Spleen (tissue), 11 donors: ENCODE results near the gene MAPT. TPM values are rescaled to one million over a fixed set of nuclear protein-coding genes. Genes with fewer than 3 reads are reported as not detected.

ENCODE experiments used
- DNase-seq: peaks from one replicate; pipeline ENCODE4 v3.0.0-alpha.2; 2020
- H3K27ac ChIP-seq, 8 donors: fragments of 200-600 bp; sonication (generic) in 7 of 8; 1 replicate in 4 of 8; 2 replicates in 4 of 8; pipeline versions ENCODE4 v1.5.0 to v1.8.0; 2016 to 2021; ENCODE audit warnings: inconsistent platforms in 4 of 8, mild to moderate bottlenecking in 4 of 8, moderate library complexity in 1 of 8
- H3K27me3 ChIP-seq, 7 donors: fragments of 200-600 bp; sonication (generic) in 6 of 7; replicated peaks in 1 of 7; 1 replicate in 4 of 7; 2 replicates in 3 of 7; pipeline versions ENCODE4 v1.5.0 to v1.8.0; 2016 to 2021; ENCODE audit warnings: inconsistent platforms in 3 of 7, mild to moderate bottlenecking in 1 of 7
- H3K36me3 ChIP-seq, 6 donors: fragments of 200-600 bp; sonication (generic) in 5 of 6; 1 replicate in 4 of 6; 2 replicates in 2 of 6; pipeline versions ENCODE4 v1.5.0 to v1.8.0; 2016 to 2021; ENCODE audit warnings: inconsistent platforms in 2 of 6
- H3K4me1 ChIP-seq, 6 donors: fragments of 200-600 bp; sonication (generic) in 5 of 6; 1 replicate in 3 of 6; 2 replicates in 3 of 6; pipeline versions ENCODE4 v1.5.0 to v1.8.0; 2016 to 2021; ENCODE audit warnings: inconsistent platforms in 3 of 6
- H3K4me3 ChIP-seq, 8 donors: fragments of 200-600 bp; sonication (generic) in 7 of 8; 1 replicate in 4 of 8; 2 replicates in 4 of 8; pipeline versions ENCODE4 v1.5.0 to v1.8.0; 2016 to 2021; ENCODE audit warnings: inconsistent platforms in 4 of 8, mild to moderate bottlenecking in 4 of 8, moderate library complexity in 2 of 8
- H3K9me3 ChIP-seq, 8 donors: fragments of 200-600 bp; sonication (generic) in 7 of 8; 1 replicate in 4 of 8; 2 replicates in 4 of 8; pipeline versions ENCODE4 v1.5.0 to v1.8.0; 2016 to 2021; ENCODE audit warnings: inconsistent platforms in 4 of 8
- CTCF ChIP-seq, 11 experiments: fragments of 200-600 bp in 7 of 11; fragments of 450-650 bp in 4 of 11; sonication (generic) in 4 of 11; IDR thresholded peaks in 8 of 11; conservative IDR thresholded peaks in 3 of 11; 1 replicate in 7 of 11; 2 replicates in 4 of 11; pipeline versions ENCODE4 v1.4.0 to v1.8.0; 2016 to 2021; ENCODE audit warnings: antibody characterized with exemption in 11 of 11, inconsistent platforms in 4 of 11, mild to moderate bottlenecking in 1 of 11
- POLR2A ChIP-seq, 3 donors: fragments of 450-650 bp; IDR thresholded peaks; one replicate each; pipeline ENCODE4 v1.5.1; 2017; ENCODE audit warnings: antibody characterized with exemption in 3 of 3, mild to moderate bottlenecking in 1 of 3
- POLR2AphosphoS5 ChIP-seq, 3 donors: sonication (generic); formaldehyde crosslinking; IDR thresholded peaks; one replicate each; pipeline ENCODE4 v1.5.1; 2017; ENCODE audit warnings: antibody characterized with exemption in 3 of 3
- WGBS, 5 donors: extraction: QIAGEN DNeasy Blood & Tissue Kit in 3 of 5; methylation state at CpG; one replicate each; pipeline versions ENCODE4 v1.1.5 to v1.1.7; 2013 to 2018; 5-methylcytosine and 5-hydroxymethylcytosine counted together
- intact Hi-C: fragments of 100-400 bp; cut with DNase I; formaldehyde crosslinking; loops from one replicate; pipeline ENCODE4 v1.15.0; 2023; ENCODE audit warnings: low total_unique reads
- polyA plus RNA-seq, 3 donors: library from polyadenylated mRNA; stranded (reverse); fragments of 200-250 nt; gene quantifications; one replicate each; pipeline ENCODE4 v1.2.1, GENCODE V29; 2013
- total RNA-seq, 7 donors: library from RNA; depleted of rRNA in 3 of 7; stranded (reverse); fragments of >200 nt in 3 of 7; fragmentation: NEBNext Ultra II Directional in 4 of 7; extraction: Animal tissue kit (Norgen Biotek cat#: 25700) in 4 of 7; gene quantifications; one replicate each; pipeline versions ENCODE4 v1.1.0 to v1.2.1, GENCODE V29; 2016 to 2021
- donor health status: healthy with polysubstance abuse.
- donor health status: DM: no; HTN: no; CAD: no; lungs with moderate emphysema.
- donor health status: DM: no; HTN: no; CAD: no.
- donor health status: Bipolar disorder and iron deficiency.
- donor health status: healthy.
- donor health status: DM: no; HTN: no; CAD: no.
- donor health status: DM: yes; HTN: yes; CAD: no.

MAPT gene
- total and polyA plus RNA-seq, 10 donors: 0.15 to 1.6 (median 0.66) TPM

GRCh38 chr17:46032909-46033308, 138.6 kb downstream of the MAPT start:
- intact Hi-C loops: no loop called here
- H3K4me3 ChIP-seq: no peak overlapping the region
- 96 to 98% (median 98%) methylated on average over 11 of the region's 11 CpGs for WGBS, 5 donors
- no peak for TF ChIP-seq POLR2A (IDR thresholded peaks at IDR 0.05)
- peak in 2 of 3 donors; percentile 38 to 68 for TF ChIP-seq POLR2AphosphoS5 (IDR thresholded peaks at IDR 0.05)
- no peaks in the 10 kb centered on the region for H3K9me3 ChIP-seq
- DNase-seq: peak; percentile 58
- H3K36me3 ChIP-seq: peaks cover 4 to 100% (median 78%) of the 10 kb centered on the region in 6 donors
- no peak overlapping the region for H3K27ac ChIP-seq
- H3K27me3 ChIP-seq: no peaks in the 10 kb centered on the region
- H3K4me1 ChIP-seq: peaks cover 0 to 27% (median 10%) of the 10 kb centered on the region in 6 donors

GRCh38 chr17:46033392-46033791, 139.0 kb downstream of the MAPT start:
- 82 to 97% (median 93%) methylated on average over 3 of the region's 3 CpGs for WGBS, 5 donors
- no peaks in the 10 kb centered on the region for H3K9me3 ChIP-seq

GRCh38 chr17:46035112-46035818, 140.9 kb downstream of the MAPT start:
- no peak overlapping the region for H3K4me3 ChIP-seq
- H3K4me1 ChIP-seq: peaks cover 0 to 27% (median 0%) of the 10 kb centered on the region in 6 donors
- intact Hi-C loops: no loop called here
- H3K27me3 ChIP-seq: no peaks in the 10 kb centered on the region
- H3K9me3 ChIP-seq: no peaks in the 10 kb centered on the region
- DNase-seq: no peak
- no peak for TF ChIP-seq CTCF (IDR thresholded peaks at IDR 0.05 in 8 of 11, conservative IDR thresholded peaks at IDR 0.05 in 3 of 11)
- TF ChIP-seq POLR2AphosphoS5 (IDR thresholded peaks at IDR 0.05): no peak
- no peak for TF ChIP-seq POLR2A (IDR thresholded peaks at IDR 0.05)
- 75 to 94% (median 88%) methylated on average over 3 of the region's 3 CpGs for WGBS, 5 donors
- H3K36me3 ChIP-seq: peaks cover 4 to 100% (median 99%) of the 10 kb centered on the region in 6 donors
- peak overlapping the region in 1 of 8 donors; percentile 37 for H3K27ac ChIP-seq

More at GRCh38 chr17:46033392-46033791, 139.0 kb downstream of the MAPT start:
- Histone ChIP-seq H3K4me1 (peaks cover 0 to 25% (median 7%) of the 10 kb centered on the region in 6 donors), H3K4me3 (no peak overlapping the region), H3K27me3 (no peaks in the 10 kb centered on the region), H3K36me3 (peaks cover 4 to 100% (median 82%) of the 10 kb centered on the region in 6 donors), H3K27ac (no peak overlapping the region)
- peak; percentile 28 for DNase-seq
- intact Hi-C loops: no loop called here
- TF ChIP-seq CTCF (IDR thresholded peaks at IDR 0.05 in 8 of 11, conservative IDR thresholded peaks at IDR 0.05 in 3 of 11) (no peak), POLR2A (IDR thresholded peaks at IDR 0.05) (no peak), POLR2AphosphoS5 (IDR thresholded peaks at IDR 0.05) (no peak)

GRCh38 chr17:46036491-46036890, 142.1 kb downstream of the MAPT start:
- no peak for DNase-seq
- H3K27ac ChIP-seq: no peak overlapping the region
- 96 to 99% (median 98%) methylated on average over 6 of the region's 6 CpGs for WGBS, 5 donors
- H3K27me3 ChIP-seq: no peaks in the 10 kb centered on the region
- H3K9me3 ChIP-seq: no peaks in the 10 kb centered on the region
- H3K36me3 ChIP-seq: peaks cover 0 to 100% (median 89%) of the 10 kb centered on the region in 6 donors
- peaks cover 0 to 28% (median 0%) of the 10 kb centered on the region in 6 donors for H3K4me1 ChIP-seq
- TF ChIP-seq POLR2AphosphoS5 (IDR thresholded peaks at IDR 0.05) (no peak), POLR2A (IDR thresholded peaks at IDR 0.05) (no peak), CTCF (IDR thresholded peaks at IDR 0.05 in 8 of 11, conservative IDR thresholded peaks at IDR 0.05 in 3 of 11) (no peak)
- no peak overlapping the region for H3K4me3 ChIP-seq
- intact Hi-C loops: no loop called here
